Prostate gland (tissue), 2 donors: ENCODE measurements around the gene PDLIM7.

Experiments used
- POLR2A ChIP-seq: fragments of 450-650 bp; IDR thresholded peaks from one replicate; pipeline ENCODE4 v1.6.1; 2016; ENCODE audit warnings: antibody characterized with exemption, mild to moderate bottlenecking
- POLR2AphosphoS5 ChIP-seq: sonication (generic); formaldehyde crosslinking; IDR thresholded peaks from one replicate; pipeline ENCODE4 v1.6.1; 2017; ENCODE audit warnings: antibody characterized with exemption
- TF ChIP-seq, protein P1 (sequence below), 4 experiments: fragments of 200-600 bp in 2 of 4; fragments of 450-650 bp in 2 of 4; sonication (generic) in 2 of 4; IDR thresholded peaks; 1 replicate in 3 of 4; 2 replicates in 1 of 4; pipeline ENCODE4 v1.5.1; 2016 to 2019; ENCODE audit warnings: antibody characterized with exemption in 4 of 4, mild to moderate bottlenecking in 2 of 4, moderate library complexity in 2 of 4

DNA sequence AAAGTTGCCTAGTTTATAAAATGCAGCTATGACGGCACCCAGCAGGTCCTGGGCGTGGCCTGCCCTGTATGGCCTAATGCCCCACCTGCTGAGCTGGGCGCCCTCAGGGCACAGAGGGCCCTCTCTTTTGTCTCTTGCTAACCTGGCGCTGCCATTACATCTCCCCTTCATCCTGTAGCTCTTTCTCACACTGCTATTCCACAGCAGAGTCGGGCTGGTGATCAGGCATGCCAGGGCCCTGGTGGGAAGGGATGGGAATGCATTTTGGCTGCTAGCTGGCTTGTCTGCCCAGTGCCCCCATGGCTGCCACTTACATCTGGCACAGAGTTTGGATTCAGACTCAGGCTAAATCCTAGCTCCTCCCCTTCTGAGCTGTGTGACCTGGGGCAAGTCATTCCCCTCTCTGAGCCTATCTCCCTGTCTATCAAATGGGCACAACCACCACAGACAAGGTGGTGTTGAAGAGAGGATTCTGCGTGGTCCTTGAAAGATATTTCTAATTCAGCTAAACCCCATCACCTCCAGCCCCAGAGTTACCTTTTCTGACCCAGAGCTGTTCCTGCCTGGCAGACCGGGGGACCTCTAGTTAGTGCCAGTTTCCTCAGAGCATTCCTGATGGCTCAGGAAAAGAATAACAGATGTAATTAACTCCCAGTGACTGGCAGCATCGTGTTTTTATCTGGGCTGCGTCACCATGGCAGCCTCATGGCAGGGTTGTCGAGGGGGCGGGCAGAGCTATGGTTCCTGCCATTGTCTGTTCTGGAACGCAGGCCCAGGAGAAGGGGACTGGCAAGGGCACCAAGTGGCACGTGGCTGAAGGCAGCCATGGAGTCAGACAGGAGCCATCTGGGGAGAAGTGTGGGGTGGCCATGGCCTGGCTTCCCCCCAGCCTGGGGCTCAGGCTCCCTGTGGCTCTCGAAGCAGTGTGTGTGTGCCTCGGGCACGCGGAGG, 44.4 kb downstream of the PDLIM7 start:
- TF ChIP-seq POLR2AphosphoS5, result no peak
- TF ChIP-seq, protein P1, sequence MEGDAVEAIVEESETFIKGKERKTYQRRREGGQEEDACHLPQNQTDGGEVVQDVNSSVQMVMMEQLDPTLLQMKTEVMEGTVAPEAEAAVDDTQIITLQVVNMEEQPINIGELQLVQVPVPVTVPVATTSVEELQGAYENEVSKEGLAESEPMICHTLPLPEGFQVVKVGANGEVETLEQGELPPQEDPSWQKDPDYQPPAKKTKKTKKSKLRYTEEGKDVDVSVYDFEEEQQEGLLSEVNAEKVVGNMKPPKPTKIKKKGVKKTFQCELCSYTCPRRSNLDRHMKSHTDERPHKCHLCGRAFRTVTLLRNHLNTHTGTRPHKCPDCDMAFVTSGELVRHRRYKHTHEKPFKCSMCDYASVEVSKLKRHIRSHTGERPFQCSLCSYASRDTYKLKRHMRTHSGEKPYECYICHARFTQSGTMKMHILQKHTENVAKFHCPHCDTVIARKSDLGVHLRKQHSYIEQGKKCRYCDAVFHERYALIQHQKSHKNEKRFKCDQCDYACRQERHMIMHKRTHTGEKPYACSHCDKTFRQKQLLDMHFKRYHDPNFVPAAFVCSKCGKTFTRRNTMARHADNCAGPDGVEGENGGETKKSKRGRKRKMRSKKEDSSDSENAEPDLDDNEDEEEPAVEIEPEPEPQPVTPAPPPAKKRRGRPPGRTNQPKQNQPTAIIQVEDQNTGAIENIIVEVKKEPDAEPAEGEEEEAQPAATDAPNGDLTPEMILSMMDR (IDR thresholded peaks at IDR 0.05), result no peak
- TF ChIP-seq POLR2A, result no peak
